Endodermal cell (in vitro differentiated cells): ENCODE data around the gene SLC34A1. TPM values are rescaled to one million over a fixed set of nuclear protein-coding genes. Genes with fewer than 3 reads are reported as not detected.

Experiments used
- DNase-seq: peaks from one replicate; pipeline ENCODE4 v3.0.0-alpha.2; 2017
- H3K27ac ChIP-seq: 2 replicates; pipeline ENCODE4 v1.5.1; 2013; ENCODE audit warnings: mild to moderate bottlenecking, low read depth, low read length, moderate library complexity
- H3K27me3 ChIP-seq: 2 replicates; pipeline ENCODE4 v1.6.1; 2013; ENCODE audit warnings: mild to moderate bottlenecking, low read length, moderate library complexity; ENCODE audit not compliant: insufficient read depth, control insufficient read depth, poor library complexity, severe bottlenecking
- H3K36me3 ChIP-seq: 2 replicates; pipeline ENCODE4 v1.7.0; 2013; ENCODE audit warnings: mild to moderate bottlenecking, low read length, moderate library complexity; ENCODE audit not compliant: control insufficient read depth, insufficient read depth
- H3K4me1 ChIP-seq: one replicate; pipeline ENCODE4 v1.7.0; 2013; ENCODE audit warnings: low read length; ENCODE audit not compliant: control insufficient read depth, insufficient read depth
- H3K4me3 ChIP-seq: 2 replicates; pipeline ENCODE4 v1.5.1; 2013; ENCODE audit warnings: mild to moderate bottlenecking, low read length, moderate library complexity
- H3K9ac ChIP-seq: 2 replicates; pipeline ENCODE4 v1.6.1; 2013; ENCODE audit warnings: mild to moderate bottlenecking, low read length, moderate library complexity; ENCODE audit not compliant: poor library complexity, severe bottlenecking; ENCODE audit errors: extremely low read depth
- H3K9me3 ChIP-seq: 2 replicates; pipeline ENCODE4 v1.6.1; 2013; ENCODE audit warnings: mild to moderate bottlenecking, low read length, moderate library complexity; ENCODE audit not compliant: control insufficient read depth
- H3K27ac Mint-ChIP-seq: 2 replicates; pipeline ENCODE4 v1.8.0; 2020; ENCODE audit warnings: mixed read lengths
- H3K27me3 Mint-ChIP-seq: 2 replicates; pipeline ENCODE4 v1.8.0; 2021; ENCODE audit warnings: mild to moderate bottlenecking, mixed read lengths; ENCODE audit not compliant: insufficient read depth
- H3K36me3 Mint-ChIP-seq: 2 replicates; pipeline ENCODE4 v1.8.0; 2020; ENCODE audit warnings: low read depth, mixed read lengths
- H3K4me1 Mint-ChIP-seq: 2 replicates; pipeline ENCODE4 v1.8.0; 2020; ENCODE audit warnings: mixed read lengths
- H3K4me3 Mint-ChIP-seq: 2 replicates; pipeline ENCODE4 v1.8.0; 2020; ENCODE audit warnings: mild to moderate bottlenecking, moderate library complexity, mixed read lengths
- H3K9me3 Mint-ChIP-seq: 2 replicates; pipeline ENCODE4 v1.8.0; 2020; ENCODE audit warnings: mild to moderate bottlenecking, mixed read lengths
- WGBS, 2 experiments: methylation state at CpG; one replicate each; pipeline versions ENCODE4 v1.1.5 to v1.1.7; 2013; ENCODE audit warnings: missing lambda C conversion rate in 2 of 2, mixed read lengths in 1 of 2; ENCODE audit not compliant: insufficient coverage in 1 of 2, insufficient read length in 1 of 2; 5-methylcytosine and 5-hydroxymethylcytosine counted together
- total RNA-seq, 2 donors: library from RNA; stranded (reverse); fragmentation: NEBNext Ultra II Directional in 1 of 2; extraction: Animal tissue kit (Norgen Biotek cat#: 25700) in 1 of 2; gene quantifications; 2 replicates in 1 of 2; 3 replicates in 1 of 2; pipeline ENCODE4 v1.2.1, GENCODE V29; 2021
- TF ChIP-seq, protein P1 (sequence below): fragments of 200-600 bp; sonication (generic); conservative IDR thresholded peaks from 2 replicates; pipeline ENCODE4 v1.5.0; 2021; ENCODE audit warnings: antibody characterized with exemption, mild to moderate bottlenecking

The SLC34A1 gene
- total RNA-seq, 2 donors from 2014 or later: not detected

DNA sequence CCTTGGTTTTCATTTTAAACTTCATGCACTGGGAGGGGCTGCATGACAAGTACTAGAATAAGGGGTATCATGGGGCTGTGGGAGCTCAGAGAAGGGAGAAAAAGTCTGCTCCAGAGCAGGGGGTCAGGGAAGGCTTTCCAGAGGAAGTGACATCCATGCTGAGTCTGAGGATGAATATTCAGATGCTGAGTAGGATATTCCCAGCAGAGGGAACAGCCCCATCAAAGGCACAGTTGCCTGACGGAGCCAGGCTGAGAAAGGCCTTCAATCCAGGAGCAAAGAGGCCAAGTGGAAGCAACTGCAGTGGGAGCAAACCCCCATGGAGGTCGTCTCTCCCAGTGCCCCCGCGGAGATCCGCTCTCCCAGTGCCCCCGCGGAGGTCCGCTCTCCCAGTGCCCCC is 11.8 kb downstream of the SLC34A1 start:
- TF ChIP-seq, protein P1, sequence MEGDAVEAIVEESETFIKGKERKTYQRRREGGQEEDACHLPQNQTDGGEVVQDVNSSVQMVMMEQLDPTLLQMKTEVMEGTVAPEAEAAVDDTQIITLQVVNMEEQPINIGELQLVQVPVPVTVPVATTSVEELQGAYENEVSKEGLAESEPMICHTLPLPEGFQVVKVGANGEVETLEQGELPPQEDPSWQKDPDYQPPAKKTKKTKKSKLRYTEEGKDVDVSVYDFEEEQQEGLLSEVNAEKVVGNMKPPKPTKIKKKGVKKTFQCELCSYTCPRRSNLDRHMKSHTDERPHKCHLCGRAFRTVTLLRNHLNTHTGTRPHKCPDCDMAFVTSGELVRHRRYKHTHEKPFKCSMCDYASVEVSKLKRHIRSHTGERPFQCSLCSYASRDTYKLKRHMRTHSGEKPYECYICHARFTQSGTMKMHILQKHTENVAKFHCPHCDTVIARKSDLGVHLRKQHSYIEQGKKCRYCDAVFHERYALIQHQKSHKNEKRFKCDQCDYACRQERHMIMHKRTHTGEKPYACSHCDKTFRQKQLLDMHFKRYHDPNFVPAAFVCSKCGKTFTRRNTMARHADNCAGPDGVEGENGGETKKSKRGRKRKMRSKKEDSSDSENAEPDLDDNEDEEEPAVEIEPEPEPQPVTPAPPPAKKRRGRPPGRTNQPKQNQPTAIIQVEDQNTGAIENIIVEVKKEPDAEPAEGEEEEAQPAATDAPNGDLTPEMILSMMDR: no peak
- no peaks in the 10 kb centered on the region for H3K9me3 ChIP-seq
- Mint-ChIP-seq H3K27me3 (peaks cover 40% of the 10 kb centered on the region), H3K36me3 (no peaks in the 10 kb centered on the region), H3K4me1 (peaks cover 8% of the 10 kb centered on the region), H3K27ac (no peak overlapping the region), H3K9me3 (no peaks in the 10 kb centered on the region), H3K4me3 (no peak overlapping the region)
- H3K27ac ChIP-seq: no peak overlapping the region
- no peaks in the 10 kb centered on the region for H3K36me3 ChIP-seq
- peaks cover 16% of the 10 kb centered on the region for H3K27me3 ChIP-seq
- no peak overlapping the region for H3K4me3 ChIP-seq
- no peak for DNase-seq
- 73 to 75% methylated on average over 5 to 8 of the region's 8 CpGs for WGBS, 2 experiments
- H3K9ac ChIP-seq: no peak overlapping the region
- H3K4me1 ChIP-seq: no peaks in the 10 kb centered on the region

- TF ChIP-seq, protein P1: no peak
- no peaks in the 10 kb centered on the region for H3K36me3 ChIP-seq
Observed at GRCh38 chr5:177396807-177397206, 12.6 kb downstream of the SLC34A1 start.

DNA sequence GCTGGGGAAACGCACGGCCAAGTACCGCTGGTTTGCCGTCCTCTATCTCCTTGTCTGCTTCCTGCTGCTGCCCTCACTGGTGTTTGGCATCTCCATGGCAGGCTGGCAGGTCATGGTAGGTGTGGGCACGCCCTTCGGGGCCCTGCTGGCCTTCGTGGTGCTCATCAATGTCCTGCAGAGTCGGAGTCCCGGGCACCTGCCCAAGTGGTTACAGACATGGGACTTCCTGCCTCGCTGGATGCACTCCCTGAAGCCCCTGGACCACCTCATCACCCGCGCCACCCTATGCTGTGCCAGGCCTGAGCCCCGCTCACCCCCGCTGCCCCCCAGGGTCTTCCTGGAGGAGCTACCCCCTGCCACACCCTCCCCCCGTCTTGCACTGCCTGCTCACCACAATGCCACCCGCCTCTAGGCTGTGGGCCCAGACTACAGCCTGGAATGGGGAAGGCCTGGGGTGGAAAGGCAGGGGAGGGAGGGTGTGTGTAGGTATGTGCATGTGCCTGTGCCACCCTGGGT is 13.7 kb downstream of the SLC34A1 start:
- Mint-ChIP-seq H3K36me3 (no peaks in the 10 kb centered on the region), H3K9me3 (no peaks in the 10 kb centered on the region)
- no peak overlapping the region for H3K9ac ChIP-seq

More at GRCh38 chr5:177396807-177397206, 12.6 kb downstream of the SLC34A1 start:
- Mint-ChIP-seq H3K9me3 (no peaks in the 10 kb centered on the region), H3K4me3 (no peak overlapping the region), H3K4me1 (peaks cover 8% of the 10 kb centered on the region), H3K27ac (no peak overlapping the region), H3K36me3 (no peaks in the 10 kb centered on the region), H3K27me3 (peaks cover 41% of the 10 kb centered on the region)
- 94% methylated on average over 10 of the region's 10 CpGs; no CpG with 5 or more reads in 1 of the 2 experiments for WGBS, 2 experiments
- Histone ChIP-seq H3K27ac (no peak overlapping the region), H3K4me1 (no peaks in the 10 kb centered on the region), H3K9me3 (no peaks in the 10 kb centered on the region), H3K27me3 (peaks cover 23% of the 10 kb centered on the region), H3K9ac (no peak overlapping the region), H3K4me3 (no peak overlapping the region)
- no peak for DNase-seq

More for the DNA sequence above, 13.7 kb downstream of the SLC34A1 start:
- H3K4me3 Mint-ChIP-seq: no peak overlapping the region
- DNase-seq: no peak
- WGBS, 2 experiments: 92 to 95% methylated on average over 10 to 16 of the region's 16 CpGs
- Histone ChIP-seq H3K36me3 (no peaks in the 10 kb centered on the region), H3K4me3 (no peak overlapping the region), H3K27ac (no peak overlapping the region), H3K4me1 (no peaks in the 10 kb centered on the region), H3K27me3 (peaks cover 34% of the 10 kb centered on the region), H3K9me3 (no peaks in the 10 kb centered on the region)
- TF ChIP-seq, protein P1: no peak
- H3K4me1 Mint-ChIP-seq: peaks cover 9% of the 10 kb centered on the region
- H3K27ac Mint-ChIP-seq: no peak overlapping the region
- peaks cover 48% of the 10 kb centered on the region for H3K27me3 Mint-ChIP-seq
